Thyroid gland (tissue), 4 donors: ENCODE results near the gene CCL2. TPM values are rescaled to one million over a fixed set of nuclear protein-coding genes. Genes with fewer than 3 reads are reported as not detected.
A peak's percentile ranks its signal among the peaks of the same experiment; 100 is the strongest.

Source experiments
- DNase-seq, 2 donors: peaks; one replicate each; pipeline ENCODE4 v3.0.0-alpha.2; 2019
- H3K27ac ChIP-seq, 3 donors: fragments of 200-600 bp; sonication (generic); 1 replicate in 2 of 3; 2 replicates in 1 of 3; pipeline ENCODE4 v1.5.1; 2016 to 2019; ENCODE audit warnings: mild to moderate bottlenecking in 1 of 3, moderate library complexity in 1 of 3
- H3K27me3 ChIP-seq: fragments of 200-600 bp; sonication (generic); one replicate; pipeline ENCODE4 v1.5.1; 2019
- H3K36me3 ChIP-seq, 2 donors: fragments of 200-600 bp; sonication (generic); one replicate each; pipeline ENCODE4 v1.5.1; 2016 to 2019
- H3K4me1 ChIP-seq, 2 donors: fragments of 200-600 bp; sonication (generic); one replicate each; pipeline ENCODE4 v1.5.1; 2017 to 2019
- H3K4me3 ChIP-seq, 3 donors: fragments of 200-600 bp; sonication (generic); replicated peaks in 1 of 3; 1 replicate in 2 of 3; 2 replicates in 1 of 3; pipeline ENCODE4 v1.5.1; 2016; ENCODE audit warnings: mild to moderate bottlenecking in 1 of 3
- H3K9me3 ChIP-seq: fragments of 200-600 bp; sonication (generic); one replicate; pipeline ENCODE4 v1.5.1; 2017
- CTCF ChIP-seq, 6 experiments: fragments of 200-600 bp in 3 of 6; fragments of 450-650 bp in 3 of 6; sonication (generic) in 3 of 6; IDR thresholded peaks; one replicate each; pipeline ENCODE4 v1.5.1; 2016 to 2019; ENCODE audit warnings: antibody characterized with exemption in 6 of 6, mild to moderate bottlenecking in 2 of 6, inconsistent platforms in 1 of 6, moderate library complexity in 1 of 6
- POLR2A ChIP-seq, 2 donors: fragments of 450-650 bp; IDR thresholded peaks; one replicate each; pipeline ENCODE4 v1.6.1; 2017; ENCODE audit warnings: antibody characterized with exemption in 2 of 2, mild to moderate bottlenecking in 2 of 2, moderate library complexity in 1 of 2
- WGBS, 2 donors: methylation state at CpG; one replicate each; pipeline ENCODE4 v1.1.5; 2017; 5-methylcytosine and 5-hydroxymethylcytosine counted together
- intact Hi-C: fragments of 100-400 bp; cut with DNase I; formaldehyde crosslinking; loops from one replicate; pipeline ENCODE4 v1.15.1; 2023
- total RNA-seq, 4 donors: library from RNA; depleted of rRNA; stranded (reverse); fragments of >200 nt; gene quantifications; one replicate each; pipeline ENCODE4 v1.2.3, GENCODE V29; 2016

The CCL2 gene
- total RNA-seq, 4 donors from 2014 or later = 11.7 to 39.4 (median 23.6) TPM

GRCh38 chr17:34227707-34228106 is 27.4 kb upstream of the CCL2 start:
- 61 to 68% methylated on average over 3 of the region's 3 CpGs for WGBS, 2 donors
- peak; percentile 55 to 62 for DNase-seq
- Histone ChIP-seq H3K27me3 (no peaks in the 10 kb centered on the region), H3K27ac (peak overlapping the region in 1 of 3 donors; percentile 45), H3K36me3 (no peaks in the 10 kb centered on the region), H3K9me3 (no peaks in the 10 kb centered on the region), H3K4me1 (peaks cover 11 to 23% of the 10 kb centered on the region in 2 donors), H3K4me3 (no peak overlapping the region)
- TF ChIP-seq POLR2A (IDR thresholded peaks at IDR 0.05) = no peak
- TF ChIP-seq CTCF (IDR thresholded peaks at IDR 0.05) = no peak
- intact Hi-C loops = no loop called here

DNA sequence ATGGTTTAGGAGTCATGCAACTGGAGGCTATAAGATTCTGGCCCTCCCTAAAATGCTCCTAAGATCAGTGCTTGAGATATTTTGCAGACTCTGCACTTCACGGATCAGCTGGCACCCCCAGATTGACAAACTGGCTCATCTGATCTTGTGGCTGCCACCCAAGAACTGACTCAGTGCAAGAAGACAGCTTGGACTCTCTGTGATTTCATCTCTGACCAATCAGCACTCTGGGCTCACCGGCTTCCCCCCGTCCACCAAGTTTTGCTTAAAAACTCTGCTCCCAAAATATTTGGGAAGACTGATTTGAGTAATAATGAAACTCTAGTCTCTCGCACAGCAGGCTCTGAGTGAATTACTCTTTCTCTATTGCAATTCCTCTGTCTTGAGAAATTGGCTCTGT is 26.3 kb upstream of the CCL2 start:
- Histone ChIP-seq H3K4me3 (no peak overlapping the region), H3K9me3 (no peaks in the 10 kb centered on the region), H3K27ac (no peak overlapping the region), H3K36me3 (no peaks in the 10 kb centered on the region), H3K4me1 (peaks cover 11 to 23% of the 10 kb centered on the region in 2 donors), H3K27me3 (no peaks in the 10 kb centered on the region)
- DNase-seq = peak; percentile 28 to 40
- 77 to 78% methylated on average over 4 of the region's 4 CpGs for WGBS, 2 donors
- TF ChIP-seq POLR2A (IDR thresholded peaks at IDR 0.05) (no peak), CTCF (IDR thresholded peaks at IDR 0.05) (no peak)
- intact Hi-C loops = no loop called here

- DNase-seq = no peak
- H3K27ac ChIP-seq = no peak overlapping the region
- peaks cover 18 to 39% of the 10 kb centered on the region in 2 donors for H3K4me1 ChIP-seq
- H3K27me3 ChIP-seq = no peaks in the 10 kb centered on the region
- H3K9me3 ChIP-seq = no peaks in the 10 kb centered on the region
- H3K36me3 ChIP-seq = no peaks in the 10 kb centered on the region
- intact Hi-C loops = no loop called here
- H3K4me3 ChIP-seq = no peak overlapping the region
- no peak for TF ChIP-seq CTCF (IDR thresholded peaks at IDR 0.05)
- TF ChIP-seq POLR2A (IDR thresholded peaks at IDR 0.05) = no peak
- WGBS, 2 donors = 88% methylated on average over 1 of the region's 1 CpG
Observed at GRCh38 chr17:34230342-34230741, 24.7 kb upstream of the CCL2 start.

DNA sequence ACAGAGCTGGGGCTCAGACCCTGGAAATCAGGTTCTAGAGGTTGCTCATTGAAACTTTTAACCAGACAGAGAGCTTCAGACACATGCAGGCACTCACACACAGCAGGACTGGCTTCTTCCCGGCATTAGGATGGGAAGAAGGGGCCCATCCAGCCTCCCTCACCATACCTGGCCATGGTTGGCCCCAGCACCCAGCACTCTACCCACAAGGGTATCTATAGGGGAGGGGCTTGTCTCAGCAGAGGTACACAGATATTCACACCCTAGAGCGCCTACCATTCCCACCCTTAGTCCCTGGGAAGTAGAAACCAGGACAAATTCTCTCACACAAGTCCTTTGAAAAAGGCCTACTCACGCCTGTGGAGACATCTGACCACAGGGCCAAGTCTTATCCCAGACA is 20.5 kb upstream of the CCL2 start:
- intact Hi-C loops = no loop called here
- peaks cover 10 to 29% of the 10 kb centered on the region in 2 donors for H3K4me1 ChIP-seq

More for the DNA sequence above, 20.5 kb upstream of the CCL2 start:
- H3K9me3 ChIP-seq = no peaks in the 10 kb centered on the region
- H3K4me3 ChIP-seq = no peak overlapping the region
- TF ChIP-seq POLR2A (IDR thresholded peaks at IDR 0.05) (no peak), CTCF (IDR thresholded peaks at IDR 0.05) (no peak)
- H3K27ac ChIP-seq = peak overlapping the region in 1 of 3 donors; percentile 3
- no peak for DNase-seq
- no peaks in the 10 kb centered on the region for H3K27me3 ChIP-seq
- 70 to 85% methylated on average over 3 of the region's 3 CpGs for WGBS, 2 donors
- no peaks in the 10 kb centered on the region for H3K36me3 ChIP-seq
